HEK293 (cell line): Measurements from ENCODE around the gene KCNMB2.

ENCODE experiments used
- CTCF ChIA-PET: fragments of 350-600 bp; formaldehyde crosslinking; extraction: SDS; loops from one replicate; lab custom pipeline; 2021; ENCODE audit warnings: antibody characterized with exemption; lab: Yijun Ruan, JAX
- POLR2A ChIA-PET: fragments of 300-600 bp; formaldehyde crosslinking; extraction: SDS; loops from one replicate; lab custom pipeline; 2020; ENCODE audit warnings: antibody characterized with exemption, inconsistent platforms; lab: Yijun Ruan, JAX
- H3K27ac ChIP-seq: fragments of 200-500 bp; sonication (Bioruptor generic); 2 replicates; pipeline ENCODE4 v1.5.1; 2014; ENCODE audit warnings: low read depth, low read length, control low read depth, inconsistent platforms; ENCODE audit errors: extremely low read depth
- H3K36me3 ChIP-seq, 2 experiments: fragments of 200-500 bp in 1 of 2; sonication (Bioruptor generic) in 1 of 2; 1 replicate in 1 of 2; 2 replicates in 1 of 2; pipeline ENCODE4 v1.5.1; 2014 to 2017; ENCODE audit warnings: inconsistent platforms in 2 of 2, low read length in 2 of 2; ENCODE audit not compliant: control insufficient read depth in 2 of 2, insufficient read depth in 1 of 2
- H3K4me1 ChIP-seq: fragments of 200-500 bp; sonication (Bioruptor generic); 2 replicates; pipeline ENCODE4 v1.5.1; 2014; ENCODE audit warnings: mild to moderate bottlenecking, low read length, inconsistent platforms; ENCODE audit not compliant: control insufficient read depth, insufficient read depth
- H3K4me3 ChIP-seq: 2 replicates; pipeline ENCODE4 v1.5.1; 2011; ENCODE audit warnings: low read depth, mild to moderate bottlenecking, control low read depth, low read length, moderate library complexity
- H3K9me3 ChIP-seq: fragments of 200-500 bp; sonication (Bioruptor generic); 2 replicates; pipeline ENCODE4 v1.5.1; 2014; ENCODE audit warnings: low read depth, low read length, inconsistent platforms; ENCODE audit not compliant: control insufficient read depth, insufficient read depth
- GLI2 ChIP-seq: fragments of 450-650 bp; formaldehyde crosslinking; IDR thresholded peaks from 2 replicates; pipeline ENCODE4; 2017; ENCODE audit warnings: missing biosample characterization, missing genetic modification characterization, low read depth, borderline replicate concordance
- GLI4 ChIP-seq: fragments of 450-650 bp; formaldehyde crosslinking; IDR thresholded peaks from 2 replicates; pipeline ENCODE4 v1.5.1; 2016; ENCODE audit warnings: missing biosample characterization, missing genetic modification characterization
- KLF10 ChIP-seq: fragments of 450-650 bp; IDR thresholded peaks from 2 replicates; pipeline ENCODE4 v1.5.1; 2018; ENCODE audit warnings: missing biosample characterization, mild to moderate bottlenecking, missing genetic modification characterization
- KLF16 ChIP-seq: fragments of 450-650 bp; formaldehyde crosslinking; IDR thresholded peaks from 2 replicates; pipeline ENCODE4 v1.5.1; 2017; ENCODE audit warnings: missing biosample characterization, missing genetic modification characterization
- MEIS1 ChIP-seq: sonication (generic); formaldehyde crosslinking; IDR thresholded peaks from 2 replicates; pipeline ENCODE4 v1.8.1; 2022; ENCODE audit warnings: missing genetic modification reagents, mild to moderate bottlenecking, borderline replicate concordance
- PBX3 ChIP-seq: sonication (generic); formaldehyde crosslinking; IDR thresholded peaks from 2 replicates; pipeline ENCODE4 v1.8.1; 2022; ENCODE audit warnings: mild to moderate bottlenecking, moderate library complexity, missing genetic modification reagents
- PRDM6 ChIP-seq: fragments of 450-650 bp; formaldehyde crosslinking; IDR thresholded peaks from 2 replicates; pipeline ENCODE4 v1.5.1; 2017; ENCODE audit warnings: missing biosample characterization, missing genetic modification characterization
- SETDB1 ChIP-seq: IDR thresholded peaks from one replicate; pipeline ENCODE4 v1.6.1; 2017; ENCODE audit warnings: mild to moderate bottlenecking, low read length, moderate library complexity, mixed read lengths; ENCODE audit not compliant: insufficient read length
- SP7 ChIP-seq: fragments of 450-650 bp; formaldehyde crosslinking; IDR thresholded peaks from 2 replicates; pipeline ENCODE4 v1.5.1; 2016; ENCODE audit warnings: missing biosample characterization, missing genetic modification characterization
- ZBTB48 ChIP-seq: fragments of 450-650 bp; formaldehyde crosslinking; IDR thresholded peaks from 2 replicates; pipeline ENCODE4 v1.5.1; 2016; ENCODE audit warnings: missing biosample characterization, missing genetic modification characterization
- ZIC2 ChIP-seq: fragments of 450-650 bp; formaldehyde crosslinking; IDR thresholded peaks from 2 replicates; pipeline ENCODE4 v1.5.1; 2016; ENCODE audit warnings: missing biosample characterization, missing genetic modification characterization
- ZNF211 ChIP-seq: fragments of 450-650 bp; formaldehyde crosslinking; IDR thresholded peaks from 2 replicates; pipeline ENCODE4 v1.5.1; 2016; ENCODE audit warnings: low read depth, missing biosample characterization, missing genetic modification characterization
- ZNF266 ChIP-seq: fragments of 450-650 bp; formaldehyde crosslinking; IDR thresholded peaks from 2 replicates; pipeline ENCODE4 v1.5.1; 2016; ENCODE audit warnings: missing biosample characterization, missing genetic modification characterization, low read depth
- ZNF354C ChIP-seq: fragments of 450-650 bp; formaldehyde crosslinking; IDR thresholded peaks from 2 replicates; pipeline ENCODE4 v1.5.1; 2016; ENCODE audit warnings: missing biosample characterization, missing genetic modification characterization, low read depth, borderline replicate concordance
- ZNF521 ChIP-seq: fragments of 450-650 bp; formaldehyde crosslinking; IDR thresholded peaks from 2 replicates; pipeline ENCODE4 v1.5.1; 2017; ENCODE audit warnings: missing biosample characterization, mild to moderate bottlenecking, missing genetic modification characterization
- ZNF548 ChIP-seq: fragments of 450-650 bp; formaldehyde crosslinking; IDR thresholded peaks from 2 replicates; pipeline ENCODE4 v1.5.1; 2016; ENCODE audit warnings: missing biosample characterization, missing genetic modification characterization
- ZNF626 ChIP-seq: fragments of 450-650 bp; sonication (Bioruptor Pico); formaldehyde crosslinking; IDR thresholded peaks from 2 replicates; pipeline ENCODE4 v1.5.1; 2018; ENCODE audit warnings: missing biosample characterization, missing genetic modification characterization, inconsistent platforms
- ZNF658 ChIP-seq: fragments of 450-650 bp; formaldehyde crosslinking; IDR thresholded peaks from 2 replicates; pipeline ENCODE4; 2016; ENCODE audit warnings: missing biosample characterization, missing genetic modification characterization
- ZNF792 ChIP-seq: fragments of 450-650 bp; formaldehyde crosslinking; IDR thresholded peaks from 2 replicates; pipeline ENCODE4 v1.5.1; 2016; ENCODE audit warnings: missing biosample characterization, missing genetic modification characterization
- TF ChIP-seq, protein P1 (sequence below): fragments of 450-650 bp; formaldehyde crosslinking; IDR thresholded peaks from 2 replicates; pipeline ENCODE4 v1.5.1; 2016; ENCODE audit warnings: missing biosample characterization, missing genetic modification characterization
- TF ChIP-seq, protein P2 (sequence below): fragments of 450-650 bp; formaldehyde crosslinking; IDR thresholded peaks from 2 replicates; pipeline ENCODE4 v1.5.1; 2016; ENCODE audit warnings: missing biosample characterization, missing genetic modification characterization

The KCNMB2 gene

GRCh38 chr3:178665747-178666146 lies 129.5 kb downstream of the KCNMB2 start:
- Histone ChIP-seq H3K36me3 (no peaks in the 10 kb centered on the region), H3K4me3 (no peak overlapping the region), H3K27ac (no peak overlapping the region), H3K4me1 (no peaks in the 10 kb centered on the region), H3K9me3 (no peaks in the 10 kb centered on the region)
- TF ChIP-seq ZNF354C (tag by site-specific recombination) = no peak
- TF ChIP-seq MEIS1 (CRISPR knock-in tag) = no peak
- TF ChIP-seq ZNF792 (tag by site-specific recombination) = no peak
- no peak for TF ChIP-seq SETDB1
- no peak for TF ChIP-seq ZNF521 (tag by site-specific recombination)
- TF ChIP-seq, protein P1, sequence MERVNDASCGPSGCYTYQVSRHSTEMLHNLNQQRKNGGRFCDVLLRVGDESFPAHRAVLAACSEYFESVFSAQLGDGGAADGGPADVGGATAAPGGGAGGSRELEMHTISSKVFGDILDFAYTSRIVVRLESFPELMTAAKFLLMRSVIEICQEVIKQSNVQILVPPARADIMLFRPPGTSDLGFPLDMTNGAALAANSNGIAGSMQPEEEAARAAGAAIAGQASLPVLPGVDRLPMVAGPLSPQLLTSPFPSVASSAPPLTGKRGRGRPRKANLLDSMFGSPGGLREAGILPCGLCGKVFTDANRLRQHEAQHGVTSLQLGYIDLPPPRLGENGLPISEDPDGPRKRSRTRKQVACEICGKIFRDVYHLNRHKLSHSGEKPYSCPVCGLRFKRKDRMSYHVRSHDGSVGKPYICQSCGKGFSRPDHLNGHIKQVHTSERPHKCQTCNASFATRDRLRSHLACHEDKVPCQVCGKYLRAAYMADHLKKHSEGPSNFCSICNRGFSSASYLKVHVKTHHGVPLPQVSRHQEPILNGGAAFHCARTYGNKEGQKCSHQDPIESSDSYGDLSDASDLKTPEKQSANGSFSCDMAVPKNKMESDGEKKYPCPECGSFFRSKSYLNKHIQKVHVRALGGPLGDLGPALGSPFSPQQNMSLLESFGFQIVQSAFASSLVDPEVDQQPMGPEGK = no peak
- no peak for TF ChIP-seq KLF10 (tag by site-specific recombination)
- TF ChIP-seq ZNF266 (tag by site-specific recombination) = no peak
- no peak for TF ChIP-seq ZNF658 (tag by site-specific recombination)
- TF ChIP-seq SP7 = no peak
- TF ChIP-seq ZNF548 = no peak
- TF ChIP-seq, protein P2, sequence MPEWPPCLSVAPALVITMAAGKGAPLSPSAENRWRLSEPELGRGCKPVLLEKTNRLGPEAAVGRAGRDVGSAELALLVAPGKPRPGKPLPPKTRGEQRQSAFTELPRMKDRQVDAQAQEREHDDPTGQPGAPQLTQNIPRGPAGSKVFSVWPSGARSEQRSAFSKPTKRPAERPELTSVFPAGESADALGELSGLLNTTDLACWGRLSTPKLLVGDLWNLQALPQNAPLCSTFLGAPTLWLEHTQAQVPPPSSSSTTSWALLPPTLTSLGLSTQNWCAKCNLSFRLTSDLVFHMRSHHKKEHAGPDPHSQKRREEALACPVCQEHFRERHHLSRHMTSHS (tag by site-specific recombination) = no peak
- no peak for TF ChIP-seq PRDM6 (tag by site-specific recombination)
- TF ChIP-seq KLF16 (tag by site-specific recombination) = no peak
- no peak for TF ChIP-seq GLI4
- no peak for TF ChIP-seq GLI2 (tag by site-specific recombination)
- no peak for TF ChIP-seq ZNF211
- TF ChIP-seq ZIC2 = no peak
- no peak for TF ChIP-seq PBX3 (CRISPR knock-in tag)
- CTCF ChIA-PET = no interaction called here
- POLR2A ChIA-PET = no interaction called here

GRCh38 chr3:178669022-178669601 lies 132.9 kb downstream of the KCNMB2 start:
- ChIA-PET POLR2A (no interaction called here), CTCF (no interaction called here)
- TF ChIP-seq ZBTB48 (tag by site-specific recombination) (no peak), ZNF626 (no peak)
- Histone ChIP-seq H3K36me3 (no peaks in the 10 kb centered on the region), H3K4me3 (no peak overlapping the region), H3K4me1 (no peaks in the 10 kb centered on the region), H3K27ac (no peak overlapping the region), H3K9me3 (no peaks in the 10 kb centered on the region)
